Activated gamma-delta T cell treated with Interleukin-2 at 50 U/mL for 16 hours (primary cell): Measurements from ENCODE around the gene HLA-DOB.

Experiments used
- DNase-seq: peaks from one replicate; pipeline ENCODE4 v3.0.0-alpha.2; 2020

HLA-DOB gene

DNA sequence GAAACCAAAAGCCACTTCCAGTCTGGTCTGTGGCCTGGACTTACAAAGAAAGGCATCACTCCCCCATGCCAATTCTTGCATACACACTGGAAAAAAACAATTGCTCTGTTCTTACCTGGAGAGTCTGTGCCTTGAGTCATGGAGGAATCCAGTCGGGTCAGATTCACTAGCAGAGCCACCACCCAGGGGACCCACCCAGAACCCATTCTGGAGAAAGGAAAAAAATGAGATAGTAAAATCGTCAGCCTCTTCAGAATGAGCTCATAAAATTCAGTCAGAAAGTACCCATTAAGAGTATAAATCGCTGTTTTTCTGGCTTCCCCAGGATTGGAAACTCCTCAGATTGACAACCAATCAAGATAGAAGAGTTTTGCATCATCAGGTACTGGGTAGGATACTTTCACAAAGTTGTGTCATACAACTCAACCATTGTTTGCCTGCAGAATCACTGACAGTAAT lies at the start of gene HLA-DOB:
Gene HLA-DOB, minus strand, starts transcription at position 257 of the 459 bp plus-strand sequence. Its CDS starts 51 bp downstream, at position 206.
- DNase-seq = no peak

- no peak for DNase-seq
Observed at GRCh38 chr6:32865724-32866443, 49.1 kb upstream of the HLA-DOB start.

DNA sequence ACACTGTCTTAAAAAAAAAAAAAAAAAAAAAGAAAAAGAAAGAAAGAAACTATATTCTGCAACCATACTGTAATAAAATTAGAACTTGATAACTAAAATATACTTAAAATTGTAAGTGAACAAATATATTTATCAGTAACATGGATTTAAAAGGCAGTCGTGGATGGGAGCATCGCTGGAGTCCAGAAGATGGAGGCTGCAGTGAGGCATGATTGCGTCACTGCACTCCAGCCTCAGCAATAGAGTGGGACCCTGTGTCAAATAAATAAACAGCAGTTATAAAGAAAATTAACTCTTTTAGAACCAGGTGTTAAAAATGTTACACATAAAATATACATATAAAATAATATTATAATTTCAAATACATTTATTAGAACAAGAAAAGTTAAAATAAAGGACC lies 45.9 kb upstream of the HLA-DOB start:
- no peak for DNase-seq

DNA sequence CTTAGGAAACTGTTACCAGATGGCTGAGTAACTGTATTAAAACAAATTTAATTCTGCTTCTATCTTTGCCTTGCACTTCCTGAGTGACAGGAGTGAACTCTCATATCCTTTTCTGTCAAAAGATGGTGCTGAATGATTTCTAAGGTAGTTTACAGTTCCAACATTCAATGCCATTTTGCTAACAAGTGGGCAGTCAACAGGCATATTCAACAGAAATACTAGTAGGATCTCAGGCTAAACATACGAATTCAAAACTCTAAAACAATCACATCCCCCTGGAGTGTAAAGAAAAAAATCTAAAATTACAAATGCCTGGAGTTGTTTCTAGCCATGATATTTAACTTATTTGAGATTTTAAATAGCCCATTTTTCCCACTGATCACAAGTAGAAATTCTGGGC lies 43.9 kb upstream of the HLA-DOB start:
- no peak for DNase-seq

GRCh38 chr6:32858194-32858593 lies 41.4 kb upstream of the HLA-DOB start:
- DNase-seq = no peak

DNA sequence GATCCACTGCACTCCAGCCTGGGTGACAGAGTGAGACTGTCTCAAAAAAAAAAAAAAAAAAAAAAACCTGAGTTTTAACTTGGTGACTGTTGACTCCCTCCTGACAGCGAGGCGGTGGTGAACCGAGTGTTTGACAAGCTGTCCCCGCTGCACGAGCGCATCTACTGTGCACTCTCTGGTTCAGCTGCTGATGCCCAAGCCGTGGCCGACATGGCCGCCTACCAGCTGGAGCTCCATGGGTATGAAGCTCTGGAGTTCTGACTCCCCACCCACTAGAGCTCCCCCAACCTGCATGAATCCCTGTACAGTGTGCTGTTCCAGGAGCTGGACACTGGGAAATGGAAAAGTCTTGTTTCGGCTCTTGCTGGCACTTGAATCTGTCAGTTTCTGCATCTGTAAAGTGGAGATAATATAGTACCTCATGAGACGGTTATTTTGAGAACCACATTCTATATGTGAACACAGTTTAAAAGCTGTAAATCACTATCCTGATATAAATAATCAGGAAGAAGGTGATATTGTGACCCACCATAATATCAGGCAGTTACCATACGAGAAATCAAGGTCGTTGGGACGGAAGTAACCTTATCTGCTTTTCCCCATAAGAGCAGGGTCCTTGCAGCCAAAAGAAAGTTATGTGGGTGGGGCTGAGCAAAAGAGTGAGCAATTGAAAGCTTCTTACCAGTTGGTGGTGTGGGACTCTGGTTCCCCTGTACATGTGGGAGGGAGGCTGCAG lies 40.5 kb upstream of the HLA-DOB start:
- no peak for DNase-seq

DNA sequence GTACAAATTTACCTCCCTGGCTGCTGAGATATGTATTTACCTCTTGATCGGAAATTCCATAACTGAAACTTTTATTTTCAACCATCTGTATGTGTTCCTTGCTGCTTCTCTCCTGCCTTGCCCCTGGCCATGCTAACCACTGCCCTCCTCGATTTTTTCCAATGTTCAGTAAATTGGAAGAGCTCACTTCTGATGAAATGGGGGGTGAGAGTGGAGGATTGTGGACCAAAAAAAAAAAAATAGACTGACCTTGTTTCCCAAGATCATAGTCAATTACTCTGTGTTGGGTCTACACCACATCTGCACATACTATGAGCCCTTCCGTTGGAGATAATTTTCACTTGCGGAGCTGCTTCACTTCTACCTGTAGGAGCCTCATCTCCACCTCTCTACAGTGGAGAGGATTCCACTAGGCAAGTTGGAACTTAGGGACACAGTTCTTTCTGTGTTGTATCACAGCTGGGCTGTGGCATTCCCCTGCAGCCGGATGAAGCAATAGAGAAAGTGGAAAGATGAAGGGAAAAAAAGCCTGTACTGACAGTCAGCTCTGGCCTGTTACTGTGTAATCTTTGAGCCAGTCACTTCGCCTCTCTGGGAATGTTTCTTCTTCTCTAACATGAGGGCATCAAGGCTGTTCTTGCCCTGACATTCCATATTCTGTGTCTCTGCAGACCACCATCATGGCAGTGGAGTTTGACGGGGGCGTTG lies 38.8 kb upstream of the HLA-DOB start:
- no peak for DNase-seq

- DNase-seq = peak; percentile 52
Observed at GRCh38 chr6:32854376-32855178, 37.8 kb upstream of the HLA-DOB start.

- peak; percentile 90 for DNase-seq
Observed at GRCh38 chr6:32853541-32854375, 37.0 kb upstream of the HLA-DOB start, which contains the start of the genes PSMB9 and TAP1. PSMB9 (plus strand) TSS chr6:32854192; CDS start chr6:32854230, 38 bp downstream. TAP1 (minus strand) TSS chr6:32853704; CDS start chr6:32853636, 68 bp downstream.

DNA sequence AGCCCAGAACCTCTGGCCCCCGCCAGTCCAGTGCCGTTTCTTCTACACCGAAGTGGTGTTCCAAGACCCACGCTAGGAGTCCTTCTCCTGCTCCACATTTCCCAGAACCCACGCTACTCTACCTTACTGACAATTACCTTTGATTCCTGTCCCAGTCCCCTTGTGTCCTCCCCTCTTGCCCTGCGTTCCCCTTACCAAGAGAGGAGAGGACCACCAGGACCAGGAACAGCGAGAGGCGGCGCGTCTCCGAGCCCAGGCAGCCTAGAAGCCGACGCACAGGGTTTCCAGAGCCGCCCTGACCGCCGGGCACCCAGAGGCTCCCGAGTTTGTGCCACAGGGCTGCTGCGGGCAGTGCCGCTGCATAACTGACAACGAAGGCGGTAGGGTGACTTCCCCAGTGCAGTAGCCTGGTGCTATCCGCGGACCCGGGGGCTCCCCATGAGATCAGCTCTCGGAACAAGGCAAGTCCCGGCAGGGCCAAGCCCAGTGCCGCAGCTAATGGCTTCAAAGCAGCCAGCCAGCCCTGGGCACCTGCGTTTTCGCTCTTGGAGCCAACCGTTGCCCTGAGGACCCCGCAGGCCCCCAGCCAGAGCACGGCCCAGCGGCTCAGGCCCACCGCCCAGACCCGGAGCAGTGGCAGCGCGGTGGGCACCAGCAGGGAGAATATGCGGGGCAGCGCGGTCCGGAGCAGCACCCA lies 36.2 kb upstream of the HLA-DOB start:
- DNase-seq = peak; percentile 49

DNA sequence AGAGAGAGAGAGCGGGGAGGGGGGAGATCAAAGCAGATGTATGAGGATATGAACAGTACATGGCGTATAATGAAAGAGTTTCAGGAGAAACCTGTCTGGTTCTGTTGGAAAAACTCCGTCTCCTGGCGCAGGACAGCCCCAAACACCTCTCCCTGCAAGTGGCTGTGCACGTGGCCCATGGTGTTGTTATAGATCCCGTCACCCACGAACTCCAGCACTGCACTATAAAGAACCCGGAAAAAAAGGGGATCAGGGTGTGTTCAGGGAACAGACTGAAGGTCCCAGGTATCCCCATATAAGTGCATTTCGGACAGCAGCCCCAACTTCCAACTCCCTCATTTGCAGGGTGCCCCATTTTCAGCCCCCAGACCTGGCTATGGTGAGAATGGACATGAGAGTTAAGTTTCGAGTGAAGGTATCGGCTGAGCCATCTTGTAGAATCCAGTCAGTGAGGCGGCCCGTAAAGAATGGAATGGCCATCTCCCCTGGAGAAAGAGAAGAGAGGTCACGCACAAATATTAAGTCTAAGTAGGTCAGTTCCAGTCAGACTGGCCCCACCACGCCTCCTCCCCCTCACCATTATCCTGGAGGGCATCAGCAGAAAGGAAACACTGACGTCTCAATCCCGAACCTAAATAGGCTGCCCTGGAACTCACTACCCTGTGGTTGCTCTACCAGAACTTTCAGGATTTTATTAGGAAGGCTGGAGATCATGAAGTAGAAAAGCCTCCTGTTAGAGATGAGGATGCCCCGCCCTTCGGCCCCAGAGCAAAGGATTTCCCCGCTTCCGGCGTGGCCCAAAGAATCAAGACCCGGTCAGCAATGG lies 35.4 kb upstream of the HLA-DOB start:
- DNase-seq = no peak

- DNase-seq = no peak
Observed at GRCh38 chr6:32851025-32851424, 34.2 kb upstream of the HLA-DOB start.

DNA sequence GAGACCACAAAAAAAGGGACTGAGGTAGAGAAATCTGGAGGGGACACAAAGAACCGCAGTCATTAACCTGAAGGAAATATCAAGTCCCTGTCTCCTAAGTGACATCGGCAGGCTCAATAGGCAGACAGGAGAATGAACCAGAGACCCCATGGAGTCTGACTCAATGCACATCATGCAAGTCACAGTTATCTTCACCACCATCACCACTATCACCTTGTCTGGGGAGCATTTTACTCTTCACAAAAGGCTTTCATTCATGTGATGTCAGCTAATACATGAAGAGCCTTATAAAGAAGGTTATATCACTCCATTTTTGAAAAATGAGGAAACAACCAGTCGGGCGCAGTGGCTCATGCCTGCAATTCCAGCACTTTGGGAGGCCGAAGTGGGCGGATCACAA lies 32.3 kb upstream of the HLA-DOB start:
- no peak for DNase-seq

DNA sequence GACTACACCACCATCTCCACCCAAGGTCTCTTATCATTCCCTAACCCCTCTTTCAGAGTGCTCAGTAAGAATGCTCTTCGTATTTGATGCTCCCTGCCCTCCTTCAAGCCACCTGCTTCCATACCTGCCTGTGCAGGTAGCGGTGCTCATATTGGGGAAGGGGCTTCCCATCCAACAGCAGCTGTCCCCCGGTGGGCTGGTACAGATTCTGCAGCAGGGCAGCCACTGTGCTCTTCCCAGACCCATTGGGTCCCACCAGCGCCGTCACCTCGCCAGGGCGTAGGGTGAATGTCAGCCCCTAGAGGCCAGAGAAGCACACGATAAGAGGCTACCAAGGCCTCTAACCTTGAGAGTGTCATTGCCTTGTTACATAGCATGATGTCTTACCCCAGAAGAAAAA lies 31.0 kb upstream of the HLA-DOB start:
- DNase-seq = no peak

- DNase-seq = no peak
Observed at GRCh38 chr6:32847004-32847403, 30.2 kb upstream of the HLA-DOB start.

DNA sequence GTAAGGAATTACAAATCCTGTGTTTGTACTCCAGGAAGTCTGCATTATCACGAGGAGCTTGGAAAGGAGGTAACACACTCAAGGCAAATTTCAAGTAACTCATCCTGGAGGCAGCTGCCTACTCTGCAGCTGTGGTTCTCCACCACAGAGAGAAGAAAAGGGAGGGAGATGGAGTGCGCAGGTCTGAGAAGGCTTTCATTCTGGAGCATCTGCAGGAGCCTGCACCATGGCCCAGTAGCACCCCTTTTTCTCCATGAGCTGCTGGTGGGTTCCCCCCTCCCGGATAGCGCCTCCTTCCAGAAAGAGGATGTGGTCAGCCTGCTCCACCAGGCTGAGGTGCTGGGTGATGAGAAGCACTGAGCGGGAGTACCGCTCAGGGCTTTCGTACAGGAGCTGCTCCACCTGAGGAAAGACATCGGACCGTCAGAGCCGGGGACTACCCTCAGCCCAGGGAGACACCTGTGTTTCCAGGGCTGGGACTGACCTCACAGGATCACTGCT lies 28.6 kb upstream of the HLA-DOB start:
- peak; percentile 39 for DNase-seq

- no peak for DNase-seq
Observed at GRCh38 chr6:32844839-32845383, 28.1 kb upstream of the HLA-DOB start.

- peak; percentile 98 for DNase-seq
Observed at GRCh38 chr6:32843979-32844838, 27.4 kb upstream of the HLA-DOB start, which contains the start of gene PSMB8. PSMB8 (minus strand) TSS chr6:32844047; CDS start chr6:32843996, 51 bp downstream.
